Measurements from ENCODE around the gene C11orf52. TPM values are rescaled to one million over a fixed set of nuclear protein-coding genes. Genes with fewer than 3 reads are reported as not detected.

The C11orf52 gene
- total and polyA plus RNA-seq, 2 of the 8 experiments (the other 6 are each of a cell fraction or from before 2014, with no cell fraction given) = 1.7 to 2.7 TPM

GRCh38 chr11:111926505-111927391 is 8.0 kb downstream of the C11orf52 start (continued):
- no peak for TF ChIP-seq CBX8 (IDR thresholded peaks at IDR 0.05; ENCODE audit: borderline replicate concordance, low read depth, low read length)
- TF ChIP-seq, protein P1, sequence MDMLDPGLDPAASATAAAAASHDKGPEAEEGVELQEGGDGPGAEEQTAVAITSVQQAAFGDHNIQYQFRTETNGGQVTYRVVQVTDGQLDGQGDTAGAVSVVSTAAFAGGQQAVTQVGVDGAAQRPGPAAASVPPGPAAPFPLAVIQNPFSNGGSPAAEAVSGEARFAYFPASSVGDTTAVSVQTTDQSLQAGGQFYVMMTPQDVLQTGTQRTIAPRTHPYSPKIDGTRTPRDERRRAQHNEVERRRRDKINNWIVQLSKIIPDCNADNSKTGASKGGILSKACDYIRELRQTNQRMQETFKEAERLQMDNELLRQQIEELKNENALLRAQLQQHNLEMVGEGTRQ (IDR thresholded peaks at IDR 0.05; ENCODE audit: low read length) = no peak
- no peak for TF ChIP-seq GABPA (IDR thresholded peaks at IDR 0.05; ENCODE audit: borderline replicate concordance, insufficient read depth, low read length)
- no peak for TF ChIP-seq BRCA1 (IDR thresholded peaks at IDR 0.05; ENCODE audit: low read depth, low read length)
- TF ChIP-seq TAF1 (IDR thresholded peaks at IDR 0.05; ENCODE audit: low read depth, low read length) = peak; percentile 79; the same call in 1 of the 2 replicates
- no peak for TF ChIP-seq KDM4A (IDR thresholded peaks at IDR 0.05; ENCODE audit: low read depth, low read length, severe bottlenecking)
- TF ChIP-seq CBX5 (IDR thresholded peaks at IDR 0.05; ENCODE audit: low read depth, low read length) = no peak
- TF ChIP-seq CHD1 (IDR thresholded peaks at IDR 0.05; ENCODE audit: low read depth, low read length) = no peak
- TF ChIP-seq POLR2AphosphoS5 (IDR thresholded peaks at IDR 0.05; ENCODE audit: low read depth, low read length) = peak; percentile 61
- TF ChIP-seq MAFK (IDR thresholded peaks at IDR 0.05; ENCODE audit: low read depth, low read length) = no peak
- no peak for TF ChIP-seq RAD21 (IDR thresholded peaks at IDR 0.05 in 1 of 2, conservative IDR thresholded peaks at IDR 0.05 in 1 of 2; ENCODE audit: low read depth in 2 of 2, low read length in 2 of 2)
- TF ChIP-seq EGR1 (IDR thresholded peaks at IDR 0.05; ENCODE audit: borderline replicate concordance, low read depth, low read length) = peak; percentile 61; the same call in 1 of the 2 replicates
- no peak for TF ChIP-seq CREB1 (IDR thresholded peaks at IDR 0.05)
- TF ChIP-seq E2F6 (IDR thresholded peaks at IDR 0.05) = peak; percentile 32; the same call in 1 of the 2 replicates
- no peak; the same call in 1 of the 2 replicates for TF ChIP-seq PHF8 (conservative IDR thresholded peaks at IDR 0.05; ENCODE audit: low read depth, low read length)
